GM10266 (cell line): ENCODE data around the gene ATP6AP1.

Source experiments
- DNase-seq: peaks from one replicate; pipeline ENCODE4 v3.0.0; 2012; ENCODE audit errors: extremely low spot score
- TF ChIP-seq, protein P1 (sequence below): IDR thresholded peaks from 2 replicates; pipeline ENCODE4 v1.5.1; 2012; ENCODE audit warnings: mild to moderate bottlenecking, low read depth; ENCODE audit not compliant: control insufficient read depth, insufficient read depth; ENCODE audit errors: missing control alignments

ATP6AP1 gene

DNA sequence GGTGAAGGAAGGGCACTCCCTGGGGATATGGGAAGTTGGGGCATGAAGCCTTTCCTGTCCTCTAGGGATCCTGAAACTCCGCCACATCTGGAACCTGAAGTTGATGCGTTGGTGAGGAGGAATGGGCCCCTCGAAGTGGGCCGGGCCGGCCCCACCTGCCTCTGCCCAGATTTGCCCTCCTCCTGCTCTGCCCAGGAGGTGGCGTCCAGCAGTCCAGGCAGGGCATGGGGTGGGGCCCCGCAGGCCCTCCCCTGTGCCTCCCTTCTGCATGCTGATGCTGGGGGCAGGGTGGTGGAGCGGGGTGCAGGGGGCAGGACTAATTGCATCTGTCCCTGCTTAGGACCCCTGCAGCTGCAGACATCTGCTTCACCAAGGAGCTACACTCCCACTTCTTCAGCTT lies 15.3 kb upstream of the ATP6AP1 start:
- DNase-seq: no peak
- TF ChIP-seq, protein P1, sequence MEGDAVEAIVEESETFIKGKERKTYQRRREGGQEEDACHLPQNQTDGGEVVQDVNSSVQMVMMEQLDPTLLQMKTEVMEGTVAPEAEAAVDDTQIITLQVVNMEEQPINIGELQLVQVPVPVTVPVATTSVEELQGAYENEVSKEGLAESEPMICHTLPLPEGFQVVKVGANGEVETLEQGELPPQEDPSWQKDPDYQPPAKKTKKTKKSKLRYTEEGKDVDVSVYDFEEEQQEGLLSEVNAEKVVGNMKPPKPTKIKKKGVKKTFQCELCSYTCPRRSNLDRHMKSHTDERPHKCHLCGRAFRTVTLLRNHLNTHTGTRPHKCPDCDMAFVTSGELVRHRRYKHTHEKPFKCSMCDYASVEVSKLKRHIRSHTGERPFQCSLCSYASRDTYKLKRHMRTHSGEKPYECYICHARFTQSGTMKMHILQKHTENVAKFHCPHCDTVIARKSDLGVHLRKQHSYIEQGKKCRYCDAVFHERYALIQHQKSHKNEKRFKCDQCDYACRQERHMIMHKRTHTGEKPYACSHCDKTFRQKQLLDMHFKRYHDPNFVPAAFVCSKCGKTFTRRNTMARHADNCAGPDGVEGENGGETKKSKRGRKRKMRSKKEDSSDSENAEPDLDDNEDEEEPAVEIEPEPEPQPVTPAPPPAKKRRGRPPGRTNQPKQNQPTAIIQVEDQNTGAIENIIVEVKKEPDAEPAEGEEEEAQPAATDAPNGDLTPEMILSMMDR: no peak

DNA sequence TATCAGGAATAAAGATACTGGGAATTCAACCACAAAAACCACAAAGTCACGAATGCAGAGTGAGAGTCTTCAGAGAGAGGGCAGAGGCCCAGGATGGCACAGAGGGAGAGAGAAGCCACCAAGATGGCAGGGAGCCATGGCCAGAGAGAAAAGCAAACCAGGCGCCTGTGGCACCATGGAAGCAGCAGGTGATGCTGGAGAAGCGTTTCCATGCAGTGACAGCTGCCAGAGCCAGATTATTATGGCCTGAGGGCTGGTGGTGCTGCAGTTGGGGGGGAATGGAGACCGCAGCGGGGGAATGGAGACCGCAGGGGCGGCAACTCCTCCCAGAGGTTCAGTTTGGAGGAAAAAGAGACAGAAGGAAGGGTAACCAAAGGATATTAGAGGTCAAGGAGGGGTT lies 11.3 kb upstream of the ATP6AP1 start:
- TF ChIP-seq, protein P1: no peak
- DNase-seq: no peak

GRCh38 chrX:154419189-154419588 lies 9.3 kb upstream of the ATP6AP1 start:
- DNase-seq: peak; percentile 35
- TF ChIP-seq, protein P1: no peak

GRCh38 chrX:154419688-154420401 lies 8.6 kb upstream of the ATP6AP1 start:
- TF ChIP-seq, protein P1: no peak
- no peak for DNase-seq

GRCh38 chrX:154420402-154420756 lies 8.1 kb upstream of the ATP6AP1 start:
- TF ChIP-seq, protein P1: no peak
- no peak for DNase-seq

- TF ChIP-seq, protein P1: no peak
- DNase-seq: no peak
Measured at GRCh38 chrX:154426916-154427770, 1.3 kb upstream of the ATP6AP1 start.

GRCh38 chrX:154429711-154430110 lies 1.2 kb downstream of the ATP6AP1 start:
- DNase-seq: no peak
- TF ChIP-seq, protein P1: no peak
